SK-N-SH (cell line): ENCODE measurements around the gene SRGAP1.

Experiments
- CTCF ChIP-seq: fragments of 200-600 bp; sonication (generic); IDR thresholded peaks from 2 replicates; pipeline ENCODE4 v1.6.1; 2017; ENCODE audit warnings: antibody characterized with exemption, mild to moderate bottlenecking, moderate library complexity
- ELF1 ChIP-seq: IDR thresholded peaks from 2 replicates; pipeline ENCODE4 v1.4.0; 2012
- EZH2phosphoT487 ChIP-seq: fragments of 200-600 bp; sonication (generic); IDR thresholded peaks from 2 replicates; pipeline ENCODE4 v1.6.1; 2017; ENCODE audit warnings: low read depth, mixed run types, mild to moderate bottlenecking, antibody characterized with exemption, moderate library complexity, borderline replicate concordance
- FOSL2 ChIP-seq: IDR thresholded peaks from 2 replicates; pipeline ENCODE4 v1.4.0; 2012; ENCODE audit warnings: low read depth, mild to moderate bottlenecking, moderate library complexity, borderline replicate concordance
- FOXM1 ChIP-seq: IDR thresholded peaks from 2 replicates; pipeline ENCODE4 v1.4.0; 2012; ENCODE audit warnings: low read depth, mild to moderate bottlenecking
- GABPA ChIP-seq: IDR thresholded peaks from 2 replicates; pipeline ENCODE4 v1.4.0; 2012; ENCODE audit warnings: low read depth, mild to moderate bottlenecking
- JUND ChIP-seq: IDR thresholded peaks from 2 replicates; pipeline ENCODE4 v1.4.0; 2012
- NFIC ChIP-seq: IDR thresholded peaks from 2 replicates; pipeline ENCODE4 v1.4.0; 2012; ENCODE audit warnings: borderline replicate concordance
- POLR2AphosphoS5 ChIP-seq: IDR thresholded peaks from 2 replicates; pipeline ENCODE4 v1.6.1; 2012; ENCODE audit warnings: low read depth, low read length
- SMC3 ChIP-seq: IDR thresholded peaks from 2 replicates; pipeline ENCODE4 v1.6.1; 2012; ENCODE audit warnings: low read depth, low read length, improper control_type of control experiment
- TAF1 ChIP-seq: IDR thresholded peaks from 2 replicates; pipeline ENCODE4 v1.6.1; 2012; ENCODE audit warnings: low read depth, mild to moderate bottlenecking, low read length, moderate library complexity, borderline replicate concordance
- TCF12 ChIP-seq: IDR thresholded peaks from 2 replicates; pipeline ENCODE4 v1.4.0; 2012
- ZBTB33 ChIP-seq: IDR thresholded peaks from 2 replicates; pipeline ENCODE4 v1.4.0; 2012; ENCODE audit warnings: low read depth, borderline replicate concordance

- no peak for TF ChIP-seq CTCF
- no peak for TF ChIP-seq FOSL2
- no peak for TF ChIP-seq SMC3
- no peak for TF ChIP-seq EZH2phosphoT487
- no peak for TF ChIP-seq ELF1
- TF ChIP-seq GABPA: no peak
- TF ChIP-seq ZBTB33: no peak
- TF ChIP-seq TCF12: no peak
- TF ChIP-seq FOXM1: no peak
- no peak for TF ChIP-seq JUND
- no peak for TF ChIP-seq TAF1
- no peak for TF ChIP-seq POLR2AphosphoS5
- TF ChIP-seq NFIC: no peak
Observed at GRCh38 chr12:63949902-63950301, 105.4 kb downstream of the SRGAP1 start.
